K562 (cell line): ENCODE measurements around the gene DNAAF6. TPM values are rescaled to one million over a fixed set of nuclear protein-coding genes. Genes with fewer than 3 reads are reported as not detected.

Experiments
- DNMT1 ChIP-seq: fragments of 450-650 bp; IDR thresholded peaks from 2 replicates; pipeline ENCODE4 v1.6.1; 2016; ENCODE audit warnings: antibody characterized with exemption, mild to moderate bottlenecking
- KDM4B ChIP-seq, 2 experiments: fragments of 450-650 bp in 1 of 2; sonication (generic) in 1 of 2; IDR thresholded peaks; 2 replicates each; pipeline ENCODE4 v1.6.1; 2016 to 2017; ENCODE audit warnings: borderline replicate concordance in 2 of 2, antibody characterized with exemption in 1 of 2, low read depth in 1 of 2, mild to moderate bottlenecking in 1 of 2
- NEUROD1 ChIP-seq: fragments of 150-350 bp; IDR thresholded peaks from 2 replicates; pipeline ENCODE4 v1.6.1; 2014; ENCODE audit warnings: borderline replicate concordance, low read length, low read depth; ENCODE audit not compliant: partially characterized antibody
- NFATC3 ChIP-seq: fragments of 450-650 bp; IDR thresholded peaks from 2 replicates; pipeline ENCODE4 v1.6.1; 2017; ENCODE audit warnings: mild to moderate bottlenecking
- PPARD ChIP-seq: fragments of 250-450 bp; sonication (Bioruptor Pico); IDR thresholded peaks from 2 replicates; pipeline ENCODE4 v1.8.0; 2022; ENCODE audit warnings: inconsistent platforms, mild to moderate bottlenecking, moderate library complexity
- SMARCA5 ChIP-seq: fragments of 450-650 bp; IDR thresholded peaks from 2 replicates; pipeline ENCODE4 v1.6.1; 2016
- SREBF2 ChIP-seq: sonication (generic); formaldehyde crosslinking; IDR thresholded peaks from 2 replicates; pipeline ENCODE4 v1.4.0; 2020; ENCODE audit warnings: mild to moderate bottlenecking, missing genetic modification reagents
- ZNF57 ChIP-seq: fragments of 450-650 bp; formaldehyde crosslinking; IDR thresholded peaks from 2 replicates; pipeline ENCODE4 v1.4.0; 2020; ENCODE audit warnings: mild to moderate bottlenecking, moderate library complexity
- polyA plus RNA-seq, 8 experiments: library from polyadenylated mRNA; depleted of rRNA in 4 of 8; stranded (reverse) in 5 of 8; unstranded in 3 of 8; fragments of >200 nt; fragmentation: Nextera tagmentation in 2 of 8; fragmentation: Illumina TruSeq in 1 of 8; extraction: Ambion mirVana in 2 of 8; extraction: Trizol in 1 of 8; gene quantifications; 2 replicates each; pipeline versions ENCODE4 v1.2.1 to v1.2.3, GENCODE V29; 2011 to 2014; ENCODE audit warnings: inconsistent platforms in 1 of 8, missing spikeins in 1 of 8
- total RNA-seq, 7 experiments: library from RNA; depleted of rRNA in 6 of 7; stranded (reverse); fragments of >200 nt in 6 of 7; fragmentation: Illumina TruSeq in 2 of 7; extraction: Trizol in 2 of 7; gene quantifications; 2 replicates each; pipeline versions ENCODE4 v1.2.1 to v1.2.3, GENCODE V29; 2011 to 2021; ENCODE audit warnings: low replicate concordance in 1 of 7
- TF ChIP-seq, protein P1 (sequence below): sonication (generic); formaldehyde crosslinking; IDR thresholded peaks from 2 replicates; pipeline ENCODE4 v1.8.1; 2023; ENCODE audit warnings: mild to moderate bottlenecking, missing genetic modification reagents, moderate library complexity
- TF ChIP-seq, protein P2 (sequence below): fragments of 450-650 bp; IDR thresholded peaks from 2 replicates; pipeline ENCODE4 v1.6.1; 2016; ENCODE audit warnings: mild to moderate bottlenecking
- TF ChIP-seq, protein P3 (sequence below): fragments of 450-650 bp; IDR thresholded peaks from 2 replicates; pipeline ENCODE4 v1.6.1; 2017; ENCODE audit warnings: antibody characterized with exemption, mild to moderate bottlenecking
- TF ChIP-seq, protein P4 (sequence below): fragments of 250-450 bp; sonication (Bioruptor Pico); IDR thresholded peaks from 2 replicates; pipeline ENCODE4 v1.8.0; 2021; ENCODE audit warnings: borderline replicate concordance, mild to moderate bottlenecking, moderate library complexity; ENCODE audit not compliant: poor library complexity, severe bottlenecking

The DNAAF6 gene
- total and polyA plus RNA-seq, 9 of the 15 experiments (the other 6 are each of a cell fraction or from before 2014, with no cell fraction given), result 0.04 to 0.17 (median 0.14) TPM; not detected in 4

DNA sequence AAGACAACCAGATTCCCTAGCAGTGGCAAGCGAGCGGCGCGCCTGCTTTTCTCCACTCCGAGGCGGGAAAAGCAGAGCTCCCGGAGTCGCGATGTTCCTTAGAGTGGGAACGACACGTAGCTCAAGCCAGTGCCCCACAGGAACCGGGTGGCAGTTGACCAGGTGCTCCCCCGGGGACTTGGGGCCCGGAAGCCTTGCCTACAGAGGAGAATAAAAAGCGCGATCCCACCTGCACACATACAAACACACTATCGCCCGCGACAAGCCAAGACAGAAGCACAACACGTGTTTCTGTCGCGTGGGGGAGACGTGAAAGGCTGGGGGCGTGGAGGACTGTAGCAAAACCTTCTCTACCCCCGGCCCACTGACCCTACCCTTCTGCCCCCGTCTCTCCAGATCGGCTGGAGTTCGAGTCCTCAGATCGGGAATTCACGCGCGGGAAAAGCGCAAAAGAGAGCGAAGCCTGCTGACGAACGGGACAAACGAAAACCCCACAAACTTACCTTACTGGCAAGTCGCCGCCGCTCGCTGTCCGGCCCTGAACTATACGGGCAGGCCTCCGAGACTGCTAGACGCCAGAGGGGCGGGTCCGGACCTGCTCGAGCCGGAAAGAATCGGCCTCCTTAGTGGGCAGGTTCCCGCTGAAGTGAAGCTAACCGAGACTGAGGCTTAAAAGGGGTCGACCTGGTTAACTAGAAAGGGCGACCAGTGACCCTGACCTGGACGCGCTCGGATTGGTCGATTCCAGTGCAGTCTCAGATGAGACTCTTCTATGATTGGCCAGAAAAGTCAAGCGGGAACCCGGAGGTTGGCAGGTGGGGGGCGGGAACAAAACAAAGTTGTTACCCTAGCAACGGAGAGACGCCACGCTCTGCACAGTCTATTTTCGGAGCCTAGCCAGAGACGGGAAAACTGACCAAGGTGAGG lies at the start of gene DNAAF6, which contains the start of gene NUP62CL (continued):
- TF ChIP-seq, protein P1, sequence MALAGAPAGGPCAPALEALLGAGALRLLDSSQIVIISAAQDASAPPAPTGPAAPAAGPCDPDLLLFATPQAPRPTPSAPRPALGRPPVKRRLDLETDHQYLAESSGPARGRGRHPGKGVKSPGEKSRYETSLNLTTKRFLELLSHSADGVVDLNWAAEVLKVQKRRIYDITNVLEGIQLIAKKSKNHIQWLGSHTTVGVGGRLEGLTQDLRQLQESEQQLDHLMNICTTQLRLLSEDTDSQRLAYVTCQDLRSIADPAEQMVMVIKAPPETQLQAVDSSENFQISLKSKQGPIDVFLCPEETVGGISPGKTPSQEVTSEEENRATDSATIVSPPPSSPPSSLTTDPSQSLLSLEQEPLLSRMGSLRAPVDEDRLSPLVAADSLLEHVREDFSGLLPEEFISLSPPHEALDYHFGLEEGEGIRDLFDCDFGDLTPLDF (CRISPR knock-in tag), result no peak
- TF ChIP-seq PPARD (CRISPR knock-in tag) (no peak), ZNF57 (no peak), DNMT1 (no peak), KDM4B (IDR thresholded peaks at IDR 0.05; ENCODE audit: borderline replicate concordance in 2 of 2, low read depth in 1 of 2) (no peak), NEUROD1 (no peak), SMARCA5 (no peak), NFATC3 (no peak), SREBF2 (CRISPR knock-in tag) (no peak)
- TF ChIP-seq, protein P2, sequence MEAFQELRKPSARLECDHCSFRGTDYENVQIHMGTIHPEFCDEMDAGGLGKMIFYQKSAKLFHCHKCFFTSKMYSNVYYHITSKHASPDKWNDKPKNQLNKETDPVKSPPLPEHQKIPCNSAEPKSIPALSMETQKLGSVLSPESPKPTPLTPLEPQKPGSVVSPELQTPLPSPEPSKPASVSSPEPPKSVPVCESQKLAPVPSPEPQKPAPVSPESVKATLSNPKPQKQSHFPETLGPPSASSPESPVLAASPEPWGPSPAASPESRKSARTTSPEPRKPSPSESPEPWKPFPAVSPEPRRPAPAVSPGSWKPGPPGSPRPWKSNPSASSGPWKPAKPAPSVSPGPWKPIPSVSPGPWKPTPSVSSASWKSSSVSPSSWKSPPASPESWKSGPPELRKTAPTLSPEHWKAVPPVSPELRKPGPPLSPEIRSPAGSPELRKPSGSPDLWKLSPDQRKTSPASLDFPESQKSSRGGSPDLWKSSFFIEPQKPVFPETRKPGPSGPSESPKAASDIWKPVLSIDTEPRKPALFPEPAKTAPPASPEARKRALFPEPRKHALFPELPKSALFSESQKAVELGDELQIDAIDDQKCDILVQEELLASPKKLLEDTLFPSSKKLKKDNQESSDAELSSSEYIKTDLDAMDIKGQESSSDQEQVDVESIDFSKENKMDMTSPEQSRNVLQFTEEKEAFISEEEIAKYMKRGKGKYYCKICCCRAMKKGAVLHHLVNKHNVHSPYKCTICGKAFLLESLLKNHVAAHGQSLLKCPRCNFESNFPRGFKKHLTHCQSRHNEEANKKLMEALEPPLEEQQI, result no peak
- TF ChIP-seq, protein P3, sequence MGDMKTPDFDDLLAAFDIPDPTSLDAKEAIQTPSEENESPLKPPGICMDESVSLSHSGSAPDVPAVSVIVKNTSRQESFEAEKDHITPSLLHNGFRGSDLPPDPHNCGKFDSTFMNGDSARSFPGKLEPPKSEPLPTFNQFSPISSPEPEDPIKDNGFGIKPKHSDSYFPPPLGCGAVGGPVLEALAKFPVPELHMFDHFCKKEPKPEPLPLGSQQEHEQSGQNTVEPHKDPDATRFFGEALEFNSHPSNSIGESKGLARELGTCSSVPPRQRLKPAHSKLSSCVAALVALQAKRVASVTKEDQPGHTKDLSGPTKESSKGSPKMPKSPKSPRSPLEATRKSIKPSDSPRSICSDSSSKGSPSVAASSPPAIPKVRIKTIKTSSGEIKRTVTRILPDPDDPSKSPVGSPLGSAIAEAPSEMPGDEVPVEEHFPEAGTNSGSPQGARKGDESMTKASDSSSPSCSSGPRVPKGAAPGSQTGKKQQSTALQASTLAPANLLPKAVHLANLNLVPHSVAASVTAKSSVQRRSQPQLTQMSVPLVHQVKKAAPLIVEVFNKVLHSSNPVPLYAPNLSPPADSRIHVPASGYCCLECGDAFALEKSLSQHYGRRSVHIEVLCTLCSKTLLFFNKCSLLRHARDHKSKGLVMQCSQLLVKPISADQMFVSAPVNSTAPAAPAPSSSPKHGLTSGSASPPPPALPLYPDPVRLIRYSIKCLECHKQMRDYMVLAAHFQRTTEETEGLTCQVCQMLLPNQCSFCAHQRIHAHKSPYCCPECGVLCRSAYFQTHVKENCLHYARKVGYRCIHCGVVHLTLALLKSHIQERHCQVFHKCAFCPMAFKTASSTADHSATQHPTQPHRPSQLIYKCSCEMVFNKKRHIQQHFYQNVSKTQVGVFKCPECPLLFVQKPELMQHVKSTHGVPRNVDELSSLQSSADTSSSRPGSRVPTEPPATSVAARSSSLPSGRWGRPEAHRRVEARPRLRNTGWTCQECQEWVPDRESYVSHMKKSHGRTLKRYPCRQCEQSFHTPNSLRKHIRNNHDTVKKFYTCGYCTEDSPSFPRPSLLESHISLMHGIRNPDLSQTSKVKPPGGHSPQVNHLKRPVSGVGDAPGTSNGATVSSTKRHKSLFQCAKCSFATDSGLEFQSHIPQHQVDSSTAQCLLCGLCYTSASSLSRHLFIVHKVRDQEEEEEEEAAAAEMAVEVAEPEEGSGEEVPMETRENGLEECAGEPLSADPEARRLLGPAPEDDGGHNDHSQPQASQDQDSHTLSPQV, result peak; percentile 38; the same call in 1 of the 2 replicates
- TF ChIP-seq, protein P4, sequence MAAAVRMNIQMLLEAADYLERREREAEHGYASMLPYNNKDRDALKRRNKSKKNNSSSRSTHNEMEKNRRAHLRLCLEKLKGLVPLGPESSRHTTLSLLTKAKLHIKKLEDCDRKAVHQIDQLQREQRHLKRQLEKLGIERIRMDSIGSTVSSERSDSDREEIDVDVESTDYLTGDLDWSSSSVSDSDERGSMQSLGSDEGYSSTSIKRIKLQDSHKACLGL (CRISPR knock-in tag), result peak; percentile 47
